ENCODE measurements around the gene NOP53. TPM values are rescaled to one million over a fixed set of nuclear protein-coding genes. Genes with fewer than 3 reads are reported as not detected.
"Not testable (repeated sequence)": the region's sequence is repeated elsewhere in the genome, so short reads cannot be mapped to it uniquely, and the experiment has no call there.

NOP53 gene
- total and polyA plus RNA-seq, 8 donors: 297 to 576 (median 392) TPM

DNA sequence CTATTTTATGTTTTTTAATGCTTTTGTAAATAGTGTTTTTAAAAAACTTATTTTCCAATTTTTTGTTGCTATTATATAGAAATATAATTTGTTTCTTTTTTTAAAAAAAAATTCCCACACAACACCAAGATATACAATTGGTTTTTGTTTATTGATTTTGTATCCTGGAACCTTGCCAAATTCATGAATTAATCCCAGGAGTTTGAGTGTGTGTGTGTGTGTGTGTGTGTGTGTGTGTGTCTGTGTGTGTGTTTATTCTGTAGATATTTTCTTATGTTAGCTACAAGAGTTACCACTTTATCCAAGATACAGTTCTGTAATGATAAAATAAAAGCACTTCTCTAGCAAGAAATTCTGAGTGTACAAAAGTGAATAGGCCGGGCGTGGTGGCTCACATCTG, 51.4 kb downstream of the NOP53 start:
- Histone ChIP-seq H3K9me3 (no peaks in the 10 kb centered on the region), H3K4me3 (no peak overlapping the region), H3K36me3 (no peaks in the 10 kb centered on the region), H3K4me1 (no peaks in the 10 kb centered on the region), H3K27ac (no peak overlapping the region), H3K27me3 (no peaks in the 10 kb centered on the region)
- TF ChIP-seq, protein P1, sequence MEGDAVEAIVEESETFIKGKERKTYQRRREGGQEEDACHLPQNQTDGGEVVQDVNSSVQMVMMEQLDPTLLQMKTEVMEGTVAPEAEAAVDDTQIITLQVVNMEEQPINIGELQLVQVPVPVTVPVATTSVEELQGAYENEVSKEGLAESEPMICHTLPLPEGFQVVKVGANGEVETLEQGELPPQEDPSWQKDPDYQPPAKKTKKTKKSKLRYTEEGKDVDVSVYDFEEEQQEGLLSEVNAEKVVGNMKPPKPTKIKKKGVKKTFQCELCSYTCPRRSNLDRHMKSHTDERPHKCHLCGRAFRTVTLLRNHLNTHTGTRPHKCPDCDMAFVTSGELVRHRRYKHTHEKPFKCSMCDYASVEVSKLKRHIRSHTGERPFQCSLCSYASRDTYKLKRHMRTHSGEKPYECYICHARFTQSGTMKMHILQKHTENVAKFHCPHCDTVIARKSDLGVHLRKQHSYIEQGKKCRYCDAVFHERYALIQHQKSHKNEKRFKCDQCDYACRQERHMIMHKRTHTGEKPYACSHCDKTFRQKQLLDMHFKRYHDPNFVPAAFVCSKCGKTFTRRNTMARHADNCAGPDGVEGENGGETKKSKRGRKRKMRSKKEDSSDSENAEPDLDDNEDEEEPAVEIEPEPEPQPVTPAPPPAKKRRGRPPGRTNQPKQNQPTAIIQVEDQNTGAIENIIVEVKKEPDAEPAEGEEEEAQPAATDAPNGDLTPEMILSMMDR (IDR thresholded peaks at IDR 0.05): no peak
- intact Hi-C loops (cut with DNase I): no loop called here
- WGBS, 2 donors: 54 to 67% methylated on average over 2 of the region's 2 CpGs
- DNase-seq: no peak
- no peak for FAIRE-seq
- ATAC-seq: no peak

DNA sequence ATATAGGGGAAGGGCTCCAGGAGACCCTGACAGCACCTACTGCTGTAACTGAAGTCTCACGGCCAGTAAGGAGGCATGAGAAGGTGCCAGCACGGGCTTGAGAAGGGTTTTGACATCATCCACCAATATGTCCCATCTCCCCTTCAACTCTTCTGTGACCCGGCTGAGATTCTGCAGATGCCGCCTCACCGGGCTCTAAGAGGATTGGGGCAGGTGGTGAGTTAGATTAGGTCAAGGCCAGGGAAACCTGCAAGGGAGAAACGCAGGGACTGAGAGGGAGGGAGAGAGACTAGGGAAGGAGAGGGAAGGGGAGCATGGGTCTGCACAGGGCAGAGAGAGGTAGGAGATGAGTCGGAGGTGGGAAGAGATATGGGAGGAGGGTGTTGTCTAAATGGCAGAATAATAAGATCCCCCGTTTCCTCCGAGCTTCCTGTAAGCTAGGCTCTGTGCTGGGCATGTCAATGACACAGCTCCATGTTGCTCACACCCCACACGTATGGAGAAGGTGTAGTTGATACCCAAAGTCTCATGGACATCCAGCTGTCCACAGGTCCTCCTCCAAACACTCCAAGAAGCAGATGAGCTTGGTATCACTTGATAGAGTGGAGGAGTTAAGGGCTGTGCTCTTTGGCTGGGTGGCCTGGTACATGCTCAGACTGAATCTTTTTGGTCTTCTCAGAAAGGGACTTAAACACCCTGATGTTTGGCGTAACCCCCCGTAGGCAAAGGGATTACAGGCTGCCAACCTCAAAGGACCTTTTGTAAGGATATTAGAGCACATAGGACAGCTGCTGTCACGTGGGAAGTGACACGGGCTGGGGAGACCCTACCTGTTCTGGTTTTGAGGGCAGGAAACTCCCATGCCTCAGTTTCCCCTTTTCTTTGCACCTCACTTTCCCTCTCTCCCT, 52.9 kb downstream of the NOP53 start:
- FAIRE-seq (no peak), DNase-seq (no peak), ATAC-seq (no peak)
- Histone ChIP-seq H3K4me1 (no peaks in the 10 kb centered on the region), H3K4me3 (no peak overlapping the region), H3K9me3 (no peaks in the 10 kb centered on the region), H3K27ac (no peak overlapping the region), H3K36me3 (no peaks in the 10 kb centered on the region), H3K27me3 (no peaks in the 10 kb centered on the region)
- 37 to 42% methylated on average over 14 of the region's 14 CpGs for WGBS, 2 donors
- TF ChIP-seq, protein P1 (IDR thresholded peaks at IDR 0.05): no peak
- intact Hi-C loops (cut with DNase I): no loop called here

DNA sequence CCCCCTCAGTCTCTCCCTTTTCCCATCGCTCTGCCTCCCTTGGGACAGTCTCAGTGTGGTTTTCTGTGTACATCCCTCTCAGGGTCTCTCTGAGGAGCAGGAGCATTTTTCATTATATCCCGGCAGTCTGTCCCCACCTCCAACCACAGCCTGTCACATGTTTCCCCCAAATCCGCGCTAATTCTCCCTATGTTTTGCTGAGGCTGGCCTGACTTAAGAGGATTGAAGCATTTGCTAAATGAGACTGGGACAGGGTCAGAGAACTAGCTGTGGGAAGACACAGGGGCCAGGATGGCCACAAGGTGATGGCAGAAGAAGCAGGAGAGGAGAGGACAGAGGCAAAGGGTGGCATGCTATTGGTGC, 53.5 kb downstream of the NOP53 start:
- intact Hi-C loops (cut with DNase I): no loop called here
- H3K9me3 ChIP-seq: no peaks in the 10 kb centered on the region
- WGBS, 2 donors: 75 to 90% methylated on average over 4 of the region's 4 CpGs
- TF ChIP-seq, protein P1 (IDR thresholded peaks at IDR 0.05): no peak
- H3K27me3 ChIP-seq: no peaks in the 10 kb centered on the region
- ATAC-seq (no peak), DNase-seq (no peak), FAIRE-seq (no peak)
- H3K4me1 ChIP-seq: no peaks in the 10 kb centered on the region
- H3K27ac ChIP-seq: no peak overlapping the region
- H3K36me3 ChIP-seq: no peaks in the 10 kb centered on the region
- H3K4me3 ChIP-seq: no peak overlapping the region

DNA sequence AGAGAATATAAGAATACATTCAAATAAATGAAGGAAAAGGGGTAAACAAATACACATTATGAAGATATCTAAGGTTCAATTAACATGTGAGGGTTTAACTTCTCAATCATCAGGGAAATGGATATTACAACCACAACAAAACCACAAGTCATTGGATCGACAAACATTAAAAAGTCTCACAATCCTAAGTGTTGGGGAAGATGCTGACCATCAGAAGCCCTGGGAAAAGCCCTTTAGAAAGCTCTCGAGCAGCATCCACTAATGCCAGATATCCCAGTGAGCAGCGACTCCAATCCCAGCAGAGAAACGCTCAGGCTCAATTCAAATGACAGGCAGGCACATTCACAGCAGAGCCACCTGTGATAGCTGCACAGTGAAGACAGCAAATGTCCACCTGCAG, 55.9 kb downstream of the NOP53 start:
- Histone ChIP-seq H3K27ac (no peak overlapping the region), H3K4me3 (no peak overlapping the region), H3K27me3 (no peaks in the 10 kb centered on the region), H3K9me3 (no peaks in the 10 kb centered on the region), H3K36me3 (no peaks in the 10 kb centered on the region), H3K4me1 (no peaks in the 10 kb centered on the region)
- TF ChIP-seq, protein P1 (IDR thresholded peaks at IDR 0.05): no peak
- intact Hi-C loops (cut with DNase I): no loop called here
- FAIRE-seq (no peak), ATAC-seq (no peak), DNase-seq (no peak)
- 89 to 93% methylated on average over 4 of the region's 4 CpGs for WGBS, 2 donors

DNA sequence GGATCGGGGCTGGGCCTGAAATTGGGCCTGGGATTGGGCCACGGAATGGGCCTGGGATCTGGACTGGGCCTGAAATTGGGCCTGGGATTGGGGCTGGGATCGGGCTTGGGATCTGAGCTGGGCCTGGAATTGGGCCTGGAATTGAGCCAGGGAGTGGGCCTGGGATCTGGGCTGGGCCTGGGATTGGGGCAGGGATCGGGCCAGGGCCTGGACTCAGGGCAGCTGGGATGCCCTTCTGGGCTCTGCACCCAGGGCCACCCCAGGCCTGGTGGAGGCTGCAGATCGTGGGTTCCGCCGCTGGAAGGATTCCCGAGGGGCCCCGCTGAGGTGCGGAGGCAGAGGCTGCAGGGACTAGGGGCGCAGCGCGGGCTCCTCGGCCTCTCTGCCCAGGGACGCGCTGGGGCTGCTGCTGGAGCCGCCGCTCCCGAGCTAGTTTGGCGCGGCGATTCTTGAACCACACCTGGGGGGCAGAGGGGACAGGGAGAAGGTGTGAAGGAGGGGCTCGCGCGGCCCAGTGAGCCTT, 57.2 kb downstream of the NOP53 start:
- no peaks in the 10 kb centered on the region for H3K9me3 ChIP-seq
- H3K4me1 ChIP-seq: no peaks in the 10 kb centered on the region
- 86 to 89% methylated on average over 19 to 22 of the region's 25 CpGs for WGBS, 2 donors
- FAIRE-seq: no peak
- H3K36me3 ChIP-seq: no peaks in the 10 kb centered on the region
- no peak overlapping the region for H3K27ac ChIP-seq
- TF ChIP-seq, protein P1 (IDR thresholded peaks at IDR 0.05): no peak
- intact Hi-C loops (cut with DNase I): no loop called here
- H3K4me3 ChIP-seq: no peak overlapping the region
- DNase-seq: no peak
- H3K27me3 ChIP-seq: no peaks in the 10 kb centered on the region
- no peak for ATAC-seq

DNA sequence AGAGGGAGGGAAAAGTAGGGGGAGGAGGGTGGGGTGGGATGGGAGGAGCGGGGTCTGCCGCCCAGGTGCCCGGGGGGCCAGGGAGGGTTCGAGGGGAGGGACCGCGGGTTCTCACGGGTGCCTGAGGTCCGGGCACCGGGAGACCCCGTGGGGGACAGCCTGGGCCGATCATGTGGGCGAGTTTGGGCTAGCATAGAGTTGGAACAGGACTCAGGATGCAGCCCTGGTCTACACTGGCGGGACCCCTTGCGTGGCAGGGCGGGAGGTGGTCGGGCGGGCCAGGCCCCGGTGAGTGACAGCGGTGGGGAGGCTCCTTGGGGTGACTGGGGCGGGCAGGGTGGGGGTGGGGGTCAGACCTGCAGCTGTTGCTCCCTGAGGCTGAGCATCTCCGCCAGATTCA, 57.8 kb downstream of the NOP53 start:
- H3K27me3 ChIP-seq; H3K36me3 ChIP-seq; DNase-seq; H3K4me1 ChIP-seq; ATAC-seq; H3K27ac ChIP-seq; H3K9me3 ChIP-seq; H3K4me3 ChIP-seq; FAIRE-seq; intact Hi-C loops (cut with DNase I): not testable (repeated sequence)
- WGBS, 2 donors: 69 to 71% methylated on average over 13 to 21 of the region's 21 CpGs

DNA sequence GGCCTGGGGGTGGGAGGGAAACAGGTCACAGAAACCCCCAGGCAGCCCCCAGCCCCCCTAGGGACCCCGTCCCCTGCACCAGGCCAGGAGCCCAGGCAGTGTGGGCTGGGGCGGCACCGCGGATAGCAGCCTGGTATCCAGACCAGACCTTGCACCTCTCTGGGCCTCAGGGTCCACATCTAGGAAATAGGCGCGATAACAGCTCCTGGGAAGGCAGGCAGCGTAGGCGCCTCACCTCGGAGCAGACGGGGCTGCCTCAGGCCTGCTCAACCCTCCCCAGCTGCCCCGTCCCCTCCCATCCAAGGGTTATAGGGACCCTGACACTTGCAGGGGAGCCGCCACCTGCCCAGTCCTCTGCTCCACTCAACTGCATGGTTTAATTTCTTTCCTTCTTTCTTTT, 58.3 kb downstream of the NOP53 start:
- WGBS, 2 donors: 81 to 87% methylated on average over 4 to 11 of the region's 12 CpGs
- H3K9me3 ChIP-seq; H3K4me1 ChIP-seq; ATAC-seq; H3K27me3 ChIP-seq; DNase-seq; intact Hi-C loops (cut with DNase I); H3K36me3 ChIP-seq; H3K4me3 ChIP-seq; H3K27ac ChIP-seq; FAIRE-seq: not testable (repeated sequence)

All from pancreas (tissue), 10 donors.